Glomerular visceral epithelial cell (primary cell): Measurements from ENCODE around the gene ATF4.

Source experiments
- DNase-seq: peaks from one replicate; pipeline ENCODE4 v3.0.0-alpha.2; 2016; ENCODE audit errors: extremely low spot score

Gene ATF4

GRCh38 chr22:39528681-39529486 lies 8.5 kb downstream of the ATF4 start:
- peak; percentile 90 for DNase-seq

DNA sequence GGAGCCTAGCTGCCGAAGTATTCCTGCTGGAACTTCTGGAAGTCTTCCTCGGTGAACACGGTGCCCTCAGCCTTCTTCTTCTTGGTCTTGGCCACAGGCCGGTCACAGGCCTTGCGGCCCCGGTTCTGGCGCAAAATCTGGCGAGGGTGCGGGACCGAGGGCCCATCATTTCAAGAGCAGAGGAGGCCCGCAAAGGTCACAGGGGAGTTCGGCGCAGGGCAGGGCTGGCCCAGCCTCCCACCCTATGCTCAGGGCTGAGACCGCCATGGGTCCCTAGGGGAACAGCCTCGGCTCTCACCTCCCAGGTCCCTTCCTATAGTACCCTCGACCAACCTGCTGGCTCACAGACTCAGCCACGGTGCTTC lies 9.1 kb downstream of the ATF4 start:
- DNase-seq, result no peak

GRCh38 chr22:39530116-39530515 lies 9.8 kb downstream of the ATF4 start:
- no peak for DNase-seq

GRCh38 chr22:39530692-39531331 lies 10.4 kb downstream of the ATF4 start:
- peak; percentile 32 for DNase-seq

DNA sequence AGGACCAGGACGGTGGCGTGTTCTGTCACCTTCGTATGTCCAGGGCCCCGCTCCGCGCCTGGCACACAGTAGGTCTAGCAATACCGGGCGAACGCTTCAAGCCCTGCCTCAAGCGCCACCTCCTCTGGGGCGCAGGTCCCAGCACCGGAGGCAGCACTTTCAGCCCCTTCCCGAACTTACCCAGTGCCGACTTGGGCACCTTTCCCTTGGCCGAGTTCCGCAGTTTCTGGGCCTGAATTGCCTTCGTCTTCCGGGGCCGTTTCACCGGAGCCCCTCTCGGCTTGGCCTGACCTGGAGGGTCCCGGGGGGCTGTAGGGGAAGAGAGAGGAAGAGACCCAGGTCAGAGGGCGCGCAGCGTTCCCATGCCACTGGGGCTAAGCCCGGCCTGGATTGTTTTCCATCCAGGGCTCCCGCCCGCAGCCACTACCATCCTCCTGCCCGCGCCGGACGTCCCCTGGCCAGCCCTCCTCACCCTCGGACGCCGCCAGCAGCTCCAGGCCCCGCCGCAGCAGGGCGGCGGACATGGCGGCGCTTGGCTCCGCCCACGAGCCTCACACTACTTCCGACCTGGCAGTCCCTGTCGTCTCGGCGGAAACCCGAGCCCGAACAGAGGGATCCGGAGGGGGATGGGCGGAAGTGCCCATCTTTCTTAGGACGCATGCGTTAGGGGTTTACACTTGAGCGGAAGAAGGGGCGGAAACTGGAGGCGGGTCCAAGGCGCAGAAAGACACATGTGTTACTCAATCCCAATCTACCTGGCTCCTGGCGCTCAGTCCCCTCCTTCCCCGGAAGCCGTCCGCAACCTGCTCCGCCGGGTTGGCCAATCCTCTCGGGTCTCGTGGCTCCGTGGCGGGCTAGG lies 12.1 kb downstream of the ATF4 start, which contains the start of gene RPS19BP1:
Gene RPS19BP1 (minus strand): TSS at position 534 of the 859 bp plus-strand sequence. CDS start 10 bp downstream, at position 524.
- DNase-seq, result peak; percentile 99

- no peak for DNase-seq
Observed at GRCh38 chr22:39534092-39534506, 13.7 kb downstream of the ATF4 start.

DNA sequence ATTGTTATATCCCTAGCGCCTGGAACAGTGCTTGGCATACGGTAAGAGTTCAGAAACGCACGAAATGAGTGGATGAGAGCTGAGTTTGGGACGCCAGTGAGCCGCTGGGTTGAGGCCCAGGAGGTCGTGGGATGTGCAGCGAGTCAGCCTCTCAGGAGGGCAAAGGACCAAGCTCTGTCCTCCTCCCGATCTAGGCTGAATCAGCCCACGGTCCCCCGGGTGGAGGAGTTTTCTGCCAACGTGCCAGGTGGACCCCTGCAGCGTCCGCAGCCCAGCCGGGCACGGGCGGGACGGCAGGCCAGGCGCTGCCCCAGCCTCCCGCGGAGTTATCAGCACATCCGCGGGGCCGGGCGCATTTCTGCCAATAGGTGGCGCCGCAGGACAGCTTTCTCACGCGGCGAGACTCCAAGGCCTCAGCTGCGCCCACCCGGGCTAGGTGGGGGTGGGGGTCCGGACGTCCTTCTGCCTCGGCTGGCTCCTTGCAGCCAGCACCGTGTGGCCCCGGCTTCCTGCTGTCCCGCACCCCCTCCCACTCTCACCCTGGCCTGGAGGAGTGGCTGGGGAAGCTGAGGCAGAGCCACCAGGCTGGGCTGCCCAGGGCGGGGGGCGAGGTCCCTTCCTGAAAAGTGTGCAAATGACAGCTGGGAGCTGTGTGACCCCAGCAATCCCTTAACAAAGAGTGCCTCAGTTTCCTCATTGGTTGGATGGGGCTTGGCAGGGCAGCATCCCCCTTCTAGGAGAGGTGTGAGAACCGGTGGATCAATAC lies 14.4 kb downstream of the ATF4 start:
- peak; percentile 72 for DNase-seq

GRCh38 chr22:39535357-39535725 lies 15.0 kb downstream of the ATF4 start:
- DNase-seq, result no peak

- DNase-seq, result no peak
Observed at GRCh38 chr22:39535831-39536449, 15.6 kb downstream of the ATF4 start.

DNA sequence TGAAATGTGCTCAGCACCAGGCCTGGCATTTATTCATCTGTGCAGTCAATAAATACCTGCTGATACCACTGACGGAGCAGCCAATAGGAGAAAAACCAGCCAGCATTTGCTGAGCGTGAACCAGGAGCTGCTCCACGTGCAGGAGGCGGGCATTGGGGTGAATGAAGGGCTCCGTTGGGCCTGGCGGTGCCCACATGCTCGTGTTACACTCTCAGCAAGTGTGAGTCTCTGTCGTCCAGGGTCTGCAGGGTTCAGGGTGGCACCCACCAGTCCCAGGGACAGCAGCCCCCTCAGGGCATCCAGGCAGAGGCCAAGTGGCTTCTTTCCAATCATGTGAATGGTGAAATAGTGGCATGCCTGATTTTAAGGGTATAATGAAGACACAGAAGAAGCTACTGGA lies 16.3 kb downstream of the ATF4 start:
- DNase-seq, result no peak

GRCh38 chr22:39537975-39538374 lies 17.6 kb downstream of the ATF4 start:
- no peak for DNase-seq

- peak; percentile 16 for DNase-seq
Observed at GRCh38 chr22:39543095-39543494, 22.7 kb downstream of the ATF4 start.

DNA sequence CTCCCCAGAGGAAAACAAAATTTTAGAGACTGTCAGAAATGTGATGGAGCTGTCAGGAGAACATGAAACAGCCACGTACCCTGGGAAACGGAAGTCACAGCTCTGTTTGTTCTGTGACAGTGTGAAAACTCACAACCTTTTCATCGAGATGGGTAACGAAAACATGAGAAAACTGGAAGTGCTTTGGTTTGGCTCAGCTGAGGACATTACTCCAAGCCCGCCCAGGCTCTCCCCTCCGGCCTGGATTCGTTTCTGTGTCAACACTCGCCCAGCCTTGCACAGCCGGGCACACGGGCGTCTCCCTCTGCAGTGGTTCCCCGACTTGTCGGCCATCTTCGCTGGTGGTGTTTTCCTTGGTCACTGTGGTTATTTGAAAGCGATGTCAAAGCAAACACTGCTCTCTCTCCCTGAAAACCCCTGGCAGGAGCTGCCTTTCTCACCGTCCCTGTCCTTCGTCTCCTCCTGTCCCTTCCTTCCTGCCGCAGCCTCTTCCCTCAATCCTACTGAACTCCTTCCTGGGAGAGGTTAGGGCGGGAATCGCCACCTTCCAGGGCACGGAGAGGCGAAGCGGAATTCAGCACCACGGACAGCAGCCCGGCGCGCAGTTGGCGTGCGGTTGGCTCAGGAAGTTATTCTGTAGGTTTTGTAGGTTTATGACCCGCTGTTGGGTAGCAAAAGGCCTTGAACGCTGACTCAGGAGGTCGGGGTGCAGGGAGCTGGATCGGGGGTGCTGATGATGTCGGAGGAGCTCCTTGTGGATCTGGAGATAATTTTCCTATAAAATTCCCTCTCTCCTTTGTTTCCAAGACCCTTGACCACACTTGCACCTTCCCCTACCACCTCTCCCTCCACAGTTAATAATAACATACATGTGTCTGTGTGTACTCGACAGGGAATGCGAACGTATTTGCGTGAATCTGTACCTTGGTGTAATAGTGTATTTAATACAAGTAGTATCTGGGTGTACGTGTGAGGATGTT lies 25.3 kb downstream of the ATF4 start:
- DNase-seq, result no peak

DNA sequence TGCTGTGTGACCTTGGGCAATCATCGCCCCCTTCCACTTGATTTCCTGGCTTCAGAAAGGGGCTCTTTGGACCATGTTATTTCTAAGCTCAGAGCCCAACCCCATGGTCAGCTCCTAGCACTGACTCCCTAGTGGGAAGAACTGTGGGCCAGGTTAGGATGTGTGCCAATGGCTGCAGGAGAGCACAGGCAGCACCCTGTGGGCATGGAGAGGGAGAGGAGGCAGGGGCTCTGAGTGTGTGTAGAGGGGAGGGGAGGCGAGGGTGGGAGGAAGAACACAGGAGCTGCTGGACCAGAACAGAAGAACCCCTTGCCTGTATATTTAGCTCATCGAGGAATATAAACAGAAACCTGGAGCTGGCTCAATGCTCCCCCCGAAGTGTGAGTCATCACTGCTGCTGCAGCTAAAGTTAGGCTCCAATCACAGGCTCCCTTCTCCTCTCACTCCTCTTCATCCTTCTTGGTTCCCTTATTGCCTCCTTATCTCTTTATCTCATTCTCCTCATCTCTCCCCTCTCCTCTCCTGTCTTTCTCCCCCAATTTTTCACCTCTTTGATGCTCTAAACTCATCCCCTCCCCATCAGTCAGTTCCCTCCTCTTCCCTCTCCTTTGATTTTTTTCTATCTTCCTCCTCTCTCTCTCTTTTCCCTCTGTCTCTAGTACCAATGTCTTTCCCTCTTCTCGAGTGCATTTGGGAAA lies 26.7 kb downstream of the ATF4 start:
- peak; percentile 34 for DNase-seq

DNA sequence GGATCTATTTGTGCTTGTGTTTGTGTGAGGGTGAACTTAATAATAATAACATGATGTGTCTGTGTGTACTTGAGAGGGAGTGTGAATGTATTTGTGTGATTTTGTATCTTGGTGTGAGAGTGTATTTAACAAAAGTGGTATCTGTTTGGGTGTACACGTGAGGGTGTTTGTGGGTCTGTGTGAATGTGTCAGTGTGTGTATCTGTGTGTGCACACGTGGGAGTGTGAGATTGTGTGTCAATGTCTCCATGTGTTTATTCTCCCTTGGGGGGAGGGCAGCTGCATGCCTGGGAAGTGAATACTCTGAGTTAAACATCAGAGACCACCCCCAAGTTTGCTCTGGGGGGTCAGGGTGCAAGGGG lies 27.2 kb downstream of the ATF4 start:
- DNase-seq, result no peak

GRCh38 chr22:39553429-39553828 lies 33.1 kb downstream of the ATF4 start:
- DNase-seq, result no peak

DNA sequence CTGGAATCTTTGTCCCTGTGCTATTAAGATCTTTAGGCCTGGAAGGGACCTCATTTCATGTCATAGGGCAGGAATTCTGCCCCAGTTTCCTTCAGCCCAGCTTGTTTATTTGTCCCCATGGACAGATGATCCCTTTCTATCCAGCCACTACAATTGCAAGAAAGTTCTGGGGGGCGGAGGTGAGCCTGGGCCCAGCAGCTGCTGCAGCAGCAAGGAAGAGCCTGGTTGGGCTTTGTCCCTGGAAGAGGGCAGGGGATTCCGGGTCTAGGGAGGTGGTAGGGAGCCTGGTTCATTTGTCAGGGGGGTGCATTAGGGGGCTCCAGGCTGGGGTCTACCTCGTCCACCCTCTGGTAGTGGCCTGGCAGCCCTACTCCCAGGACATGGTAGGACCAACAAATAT lies 33.8 kb downstream of the ATF4 start:
- DNase-seq, result no peak

- no peak for DNase-seq
Observed at GRCh38 chr22:39556970-39557841, 36.8 kb downstream of the ATF4 start.
